Astrocyte (in vitro differentiated cells and primary cell): ENCODE results near the gene ZNF182.

Experiments
- EZH2 ChIP-seq: IDR thresholded peaks from 2 replicates; pipeline ENCODE4 v1.6.1; 2012; ENCODE audit warnings: mild to moderate bottlenecking, low read length, inconsistent platforms; ENCODE audit not compliant: insufficient read depth
- TF ChIP-seq, protein P1 (sequence below): IDR thresholded peaks from 2 replicates; pipeline ENCODE4 v1.5.1; 2011; ENCODE audit warnings: low read depth, mild to moderate bottlenecking, inconsistent platforms, low read length, moderate library complexity; ENCODE audit not compliant: insufficient read depth

DNA sequence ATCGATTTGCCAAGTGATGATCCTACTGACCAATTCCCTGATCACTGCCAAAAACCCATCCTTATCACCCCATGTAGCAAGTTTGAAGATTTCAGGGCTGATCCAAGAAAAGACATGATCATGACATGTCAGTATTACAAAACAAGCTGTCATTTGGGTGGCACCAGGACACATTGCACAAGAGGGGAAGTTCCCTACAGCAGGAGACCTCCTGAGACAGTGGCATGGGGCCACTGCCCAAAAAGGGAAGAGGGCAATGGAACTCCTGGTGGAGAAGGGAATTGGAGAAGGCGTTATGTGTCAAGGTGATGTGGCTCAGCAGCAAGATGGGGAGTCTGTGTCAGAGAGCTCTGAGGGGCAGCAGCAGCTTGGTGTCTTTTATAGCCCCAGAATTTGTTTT lies 43.4 kb downstream of the ZNF182 start:
- TF ChIP-seq, protein P1, sequence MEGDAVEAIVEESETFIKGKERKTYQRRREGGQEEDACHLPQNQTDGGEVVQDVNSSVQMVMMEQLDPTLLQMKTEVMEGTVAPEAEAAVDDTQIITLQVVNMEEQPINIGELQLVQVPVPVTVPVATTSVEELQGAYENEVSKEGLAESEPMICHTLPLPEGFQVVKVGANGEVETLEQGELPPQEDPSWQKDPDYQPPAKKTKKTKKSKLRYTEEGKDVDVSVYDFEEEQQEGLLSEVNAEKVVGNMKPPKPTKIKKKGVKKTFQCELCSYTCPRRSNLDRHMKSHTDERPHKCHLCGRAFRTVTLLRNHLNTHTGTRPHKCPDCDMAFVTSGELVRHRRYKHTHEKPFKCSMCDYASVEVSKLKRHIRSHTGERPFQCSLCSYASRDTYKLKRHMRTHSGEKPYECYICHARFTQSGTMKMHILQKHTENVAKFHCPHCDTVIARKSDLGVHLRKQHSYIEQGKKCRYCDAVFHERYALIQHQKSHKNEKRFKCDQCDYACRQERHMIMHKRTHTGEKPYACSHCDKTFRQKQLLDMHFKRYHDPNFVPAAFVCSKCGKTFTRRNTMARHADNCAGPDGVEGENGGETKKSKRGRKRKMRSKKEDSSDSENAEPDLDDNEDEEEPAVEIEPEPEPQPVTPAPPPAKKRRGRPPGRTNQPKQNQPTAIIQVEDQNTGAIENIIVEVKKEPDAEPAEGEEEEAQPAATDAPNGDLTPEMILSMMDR, result no peak
- TF ChIP-seq EZH2, result no peak
